NCI-H2081 (cell line): ENCODE results near the gene KLKB1.
"Not testable (repeated sequence)": the region's sequence is repeated elsewhere in the genome, so short reads cannot be mapped to it uniquely, and the experiment has no call there.

Experiments
- DNase-seq, 2 experiments: peaks; one replicate each; lab custom pipeline; 2025; lab: John Stamatoyannopoulos, UW

The KLKB1 gene

GRCh38 chr4:186227744-186228513 is 622 bp downstream of the KLKB1 start:
- DNase-seq, result no peak

DNA sequence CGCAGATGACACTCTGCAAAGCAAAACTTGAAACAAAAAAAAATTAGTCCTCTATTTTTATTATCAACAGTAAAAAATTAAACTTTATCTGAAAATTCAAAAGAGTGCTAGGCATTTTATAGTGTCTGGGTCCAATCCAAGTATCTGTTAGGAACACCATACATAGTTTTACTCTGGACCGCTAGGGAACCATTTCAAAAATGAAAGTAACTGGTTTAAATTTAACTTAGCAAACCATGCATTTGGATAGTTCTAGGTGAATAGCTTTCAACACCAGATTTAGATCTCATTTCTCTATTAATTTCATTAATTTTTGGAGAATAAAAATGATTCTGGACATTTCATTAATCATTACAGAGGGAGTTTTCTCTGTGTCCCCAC is 1.2 kb downstream of the KLKB1 start:
- DNase-seq, result no peak

- no peak for DNase-seq
Observed at GRCh38 chr4:186234367-186234766, 7.1 kb downstream of the KLKB1 start.

DNA sequence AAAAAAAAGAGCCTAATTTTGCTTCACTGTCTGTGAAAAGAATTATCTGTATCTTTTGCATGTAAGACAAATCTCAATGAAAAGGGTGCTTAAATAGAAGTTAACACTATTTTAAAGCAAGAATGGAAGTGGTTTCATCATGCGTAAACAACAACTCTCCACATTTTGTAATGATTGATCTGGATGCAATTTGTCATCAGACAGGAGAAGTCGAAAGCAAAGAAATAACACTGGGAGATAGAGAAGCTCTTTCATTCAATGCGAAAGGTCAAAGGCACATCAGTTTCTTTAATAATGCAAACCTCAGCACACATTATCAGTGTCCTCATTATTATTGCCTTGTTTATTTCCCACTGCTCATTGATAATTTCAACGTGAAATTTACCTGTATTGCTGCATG is 8.8 kb downstream of the KLKB1 start:
- DNase-seq, result no peak

GRCh38 chr4:186240452-186240847 is 13.1 kb downstream of the KLKB1 start:
- DNase-seq, result no peak

GRCh38 chr4:186240848-186241491 is 13.7 kb downstream of the KLKB1 start:
- DNase-seq, result no peak

DNA sequence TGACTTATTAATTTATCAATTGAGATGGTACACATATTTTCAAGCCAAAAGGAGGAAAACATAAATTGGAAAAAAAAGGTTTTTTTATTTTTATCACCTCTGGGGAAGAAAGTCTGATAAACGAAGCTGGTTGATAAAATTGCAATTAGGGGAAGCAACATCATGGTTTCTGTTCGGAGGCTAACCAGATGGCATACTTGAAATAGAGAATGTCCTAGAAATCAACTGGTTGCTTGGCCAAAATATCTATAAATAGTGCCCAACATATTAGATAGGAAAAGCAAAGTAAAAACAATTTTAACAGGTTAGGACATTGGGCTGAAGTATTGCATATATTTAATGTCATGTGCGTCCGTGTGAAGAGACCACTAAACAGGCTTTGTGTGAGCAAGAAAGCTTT is 14.3 kb downstream of the KLKB1 start:
- DNase-seq, result no peak

DNA sequence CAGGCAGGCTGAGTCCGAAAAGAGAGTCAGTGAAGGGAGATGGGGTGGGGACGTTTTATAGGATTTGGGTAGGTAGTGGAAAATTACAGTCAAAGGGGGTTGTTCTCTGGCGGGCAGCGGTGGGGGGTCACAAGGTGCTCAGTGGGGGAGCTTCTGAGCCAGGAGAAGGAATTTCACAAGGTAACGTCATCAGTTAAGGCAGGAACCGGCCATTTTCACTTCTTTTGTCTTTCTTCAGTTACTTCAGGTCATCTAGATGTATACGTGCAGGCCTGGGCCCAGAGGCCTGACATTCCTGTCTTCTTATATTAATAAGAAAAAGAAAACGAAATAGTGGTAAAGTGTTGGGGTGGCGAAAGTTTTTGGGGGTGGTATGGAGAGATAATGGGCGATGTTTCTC is 14.7 kb downstream of the KLKB1 start:
- DNase-seq, result not testable (repeated sequence)

- no peak for DNase-seq
Observed at GRCh38 chr4:186243331-186243730, 16.0 kb downstream of the KLKB1 start.

DNA sequence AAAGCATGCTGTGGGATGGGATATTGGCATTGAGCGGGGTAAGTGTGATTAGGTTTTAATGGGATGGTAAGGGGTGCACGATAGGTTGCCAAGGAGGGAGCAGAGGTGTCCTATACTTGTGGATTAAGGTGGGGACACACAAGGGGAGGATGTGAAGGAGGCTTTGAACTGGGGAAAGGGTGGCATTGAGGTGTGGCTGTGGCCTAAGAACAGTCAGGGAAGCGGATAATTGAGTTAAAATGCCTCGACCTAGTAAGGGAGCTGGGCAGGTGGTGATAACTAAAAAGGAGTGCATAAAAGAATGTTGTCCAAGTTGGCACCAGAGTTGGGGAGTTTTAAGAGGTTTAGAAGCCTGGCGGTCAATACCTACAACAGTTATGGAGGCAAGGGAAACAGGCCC is 17.5 kb downstream of the KLKB1 start:
- no peak for DNase-seq

DNA sequence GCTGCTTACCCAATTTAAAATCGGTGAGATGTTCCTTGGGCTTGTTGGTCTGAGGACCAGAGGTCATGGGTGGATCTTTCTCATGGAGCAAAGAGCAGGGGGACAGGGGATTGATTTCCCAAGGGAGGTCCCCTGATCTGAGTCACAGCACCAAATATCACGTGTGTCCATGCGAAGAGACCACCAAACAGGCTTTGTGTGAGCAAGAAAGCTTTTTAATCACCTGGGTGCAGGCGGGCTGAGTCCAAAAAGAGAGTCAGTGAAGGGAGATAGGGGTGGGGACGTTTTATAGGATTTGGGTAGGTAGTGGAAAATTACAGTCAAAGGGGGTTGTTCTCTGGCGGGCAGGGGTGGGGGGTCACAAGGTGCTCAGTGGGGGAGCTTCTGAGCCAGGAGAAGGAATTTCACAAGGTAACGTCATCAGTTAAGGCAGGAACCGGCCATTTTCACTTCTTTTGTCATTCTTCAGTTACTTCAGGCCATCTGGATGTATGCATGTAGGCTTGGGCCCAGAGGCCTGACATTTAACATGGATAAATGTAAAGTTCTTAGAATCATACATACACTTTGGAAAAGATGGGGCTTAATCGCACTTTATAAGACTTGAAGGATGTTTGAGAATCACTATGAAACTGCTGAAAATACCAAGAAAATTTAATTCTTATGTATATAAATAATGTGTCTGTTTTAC is 19.9 kb downstream of the KLKB1 start:
- not testable (repeated sequence) for DNase-seq

- no peak for DNase-seq
Observed at GRCh38 chr4:186248643-186249042, 21.3 kb downstream of the KLKB1 start.

DNA sequence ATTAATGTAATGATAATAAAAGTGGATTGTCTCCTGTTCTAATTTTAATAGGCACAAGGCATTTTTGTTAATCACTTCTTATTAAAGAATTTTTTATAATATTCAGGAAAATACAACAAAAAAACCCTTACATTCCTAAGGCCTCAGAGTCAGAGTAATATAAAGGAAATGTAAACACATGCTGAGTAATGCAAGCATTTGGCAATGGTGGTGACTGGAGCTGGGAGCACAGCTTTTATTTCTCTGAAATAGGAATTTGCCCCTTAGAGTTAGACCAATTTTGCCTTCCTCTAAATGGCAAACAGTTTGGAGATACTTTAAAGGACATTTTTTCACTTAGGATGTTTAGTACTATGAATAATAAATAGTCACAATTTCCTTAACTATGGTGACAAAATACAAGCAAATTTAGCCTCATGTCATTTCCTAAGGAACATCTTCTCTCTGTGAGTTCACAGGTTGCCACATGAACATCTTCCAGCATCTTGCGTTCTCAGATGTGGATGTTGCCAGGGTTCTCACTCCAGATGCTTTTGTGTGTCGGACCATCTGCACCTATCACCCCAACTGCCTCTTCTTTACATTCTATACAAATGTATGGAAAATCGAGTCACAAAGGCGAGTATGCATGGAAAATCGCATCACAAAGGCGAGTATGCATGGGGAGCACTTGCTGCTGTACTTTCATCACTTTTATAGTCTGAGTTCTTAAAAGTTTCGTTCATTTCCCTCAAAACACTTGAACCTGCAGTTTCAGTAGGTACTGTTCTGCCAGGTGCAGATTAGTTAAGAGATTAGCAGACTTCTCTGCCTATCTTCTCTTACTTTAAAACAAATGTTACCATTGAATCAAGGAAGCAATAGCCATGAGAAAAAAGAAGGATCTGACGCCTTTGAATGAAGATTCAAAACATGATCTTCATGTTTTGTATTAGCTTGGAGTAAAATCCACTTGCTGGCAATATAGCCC is 22.8 kb downstream of the KLKB1 start:
- no peak for DNase-seq

DNA sequence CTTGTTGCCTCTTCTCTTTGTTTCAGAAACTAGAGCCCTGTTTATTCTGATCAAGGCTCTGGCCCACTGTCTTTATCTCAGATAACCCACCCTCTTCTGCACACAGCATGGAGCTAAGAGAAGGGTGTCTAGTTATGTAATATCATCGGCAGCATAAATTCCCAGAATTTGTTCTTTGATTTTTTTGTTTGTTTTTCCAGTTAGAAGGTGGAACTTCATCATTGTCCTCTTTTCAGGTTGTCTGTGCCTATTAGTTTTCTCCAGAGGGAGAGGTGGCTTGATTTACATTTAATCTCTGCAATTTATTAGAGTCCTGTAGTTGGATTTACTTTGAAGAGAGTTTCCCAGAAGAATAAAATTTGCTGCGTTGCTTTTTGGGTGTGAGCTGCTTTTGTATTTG is 23.5 kb downstream of the KLKB1 start:
- no peak for DNase-seq

DNA sequence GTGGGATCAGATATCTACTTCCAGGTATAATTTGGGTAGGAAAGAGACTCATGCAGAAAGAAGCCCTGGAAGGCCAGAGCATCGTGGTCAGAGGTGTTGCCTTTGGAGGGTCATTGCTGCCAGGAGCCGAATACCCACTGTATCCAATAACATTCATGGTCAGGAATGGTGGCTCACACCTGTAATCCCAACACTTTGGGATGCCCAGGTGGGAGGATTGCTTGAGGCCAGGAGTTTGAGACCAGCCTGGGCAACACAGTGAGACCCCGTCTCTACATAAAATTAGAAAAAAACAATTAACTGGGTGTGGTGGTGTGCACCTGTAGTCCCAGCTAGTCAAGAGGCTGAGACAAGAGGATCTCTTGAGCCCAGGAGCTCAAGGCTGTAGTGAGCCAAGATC is 27.8 kb downstream of the KLKB1 start:
- DNase-seq, result no peak

GRCh38 chr4:186258216-186258811 is 31.0 kb downstream of the KLKB1 start:
- DNase-seq, result no peak

DNA sequence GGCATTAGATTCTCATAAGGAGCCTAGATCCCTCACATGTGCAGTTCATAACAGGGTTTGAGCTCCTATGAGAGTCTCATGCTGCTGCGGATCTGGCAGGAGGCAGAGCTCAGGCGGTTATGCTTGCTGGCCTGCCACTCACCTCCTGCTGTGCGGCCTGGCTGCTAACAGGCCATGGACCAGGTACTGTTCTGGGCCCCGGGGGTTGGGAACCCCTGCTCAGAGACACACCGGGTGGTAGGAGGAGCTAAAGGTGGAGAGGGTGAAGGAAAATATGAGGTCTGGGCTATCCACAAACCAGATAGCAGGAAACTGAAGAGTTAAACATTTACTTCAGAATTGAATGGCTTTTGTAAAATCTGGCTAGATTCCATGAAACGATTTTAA is 32.8 kb downstream of the KLKB1 start:
- no peak for DNase-seq

- no peak for DNase-seq
Observed at GRCh38 chr4:186260504-186261448, 33.5 kb downstream of the KLKB1 start.

- DNase-seq, result no peak
Observed at GRCh38 chr4:186264660-186265059, 37.4 kb downstream of the KLKB1 start.

DNA sequence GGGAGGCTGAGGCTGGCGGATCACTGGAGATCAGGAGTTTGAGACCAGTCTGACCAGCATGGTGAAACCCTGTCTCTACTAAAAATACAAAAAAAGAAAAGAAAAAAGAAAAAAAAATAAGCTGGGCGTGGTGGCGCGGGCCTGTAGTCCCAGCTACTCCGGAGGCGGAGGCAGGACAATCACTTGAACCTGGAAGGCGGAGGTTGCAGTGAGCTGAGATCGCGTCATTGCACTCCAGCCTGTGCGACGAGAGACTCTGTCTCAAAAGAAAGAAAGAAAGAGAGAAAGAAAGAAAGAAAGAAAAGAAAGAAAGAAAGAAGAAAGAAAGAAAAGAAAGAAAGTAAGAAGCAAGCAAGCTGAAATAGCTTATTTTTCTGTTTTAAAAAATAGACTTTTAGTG is 37.9 kb downstream of the KLKB1 start:
- DNase-seq, result not testable (repeated sequence)
